Fibroblast of mammary gland (primary cell): ENCODE measurements around the gene SNPH.

Source experiments
- DNase-seq: peaks from one replicate; pipeline ENCODE4 v3.0.0-alpha.2; 2010; ENCODE audit warnings: low read depth
- H3K4me3 ChIP-seq: 2 replicates; pipeline ENCODE4 v1.5.1; 2011; ENCODE audit warnings: low read depth, mild to moderate bottlenecking, low read length, moderate library complexity; ENCODE audit not compliant: control insufficient read depth
- TF ChIP-seq, protein P1 (sequence below): conservative IDR thresholded peaks from 2 replicates; pipeline ENCODE4 v1.5.1; 2011; ENCODE audit warnings: low read depth, low read length, inconsistent platforms; ENCODE audit not compliant: control insufficient read depth, insufficient read depth

Gene SNPH

DNA sequence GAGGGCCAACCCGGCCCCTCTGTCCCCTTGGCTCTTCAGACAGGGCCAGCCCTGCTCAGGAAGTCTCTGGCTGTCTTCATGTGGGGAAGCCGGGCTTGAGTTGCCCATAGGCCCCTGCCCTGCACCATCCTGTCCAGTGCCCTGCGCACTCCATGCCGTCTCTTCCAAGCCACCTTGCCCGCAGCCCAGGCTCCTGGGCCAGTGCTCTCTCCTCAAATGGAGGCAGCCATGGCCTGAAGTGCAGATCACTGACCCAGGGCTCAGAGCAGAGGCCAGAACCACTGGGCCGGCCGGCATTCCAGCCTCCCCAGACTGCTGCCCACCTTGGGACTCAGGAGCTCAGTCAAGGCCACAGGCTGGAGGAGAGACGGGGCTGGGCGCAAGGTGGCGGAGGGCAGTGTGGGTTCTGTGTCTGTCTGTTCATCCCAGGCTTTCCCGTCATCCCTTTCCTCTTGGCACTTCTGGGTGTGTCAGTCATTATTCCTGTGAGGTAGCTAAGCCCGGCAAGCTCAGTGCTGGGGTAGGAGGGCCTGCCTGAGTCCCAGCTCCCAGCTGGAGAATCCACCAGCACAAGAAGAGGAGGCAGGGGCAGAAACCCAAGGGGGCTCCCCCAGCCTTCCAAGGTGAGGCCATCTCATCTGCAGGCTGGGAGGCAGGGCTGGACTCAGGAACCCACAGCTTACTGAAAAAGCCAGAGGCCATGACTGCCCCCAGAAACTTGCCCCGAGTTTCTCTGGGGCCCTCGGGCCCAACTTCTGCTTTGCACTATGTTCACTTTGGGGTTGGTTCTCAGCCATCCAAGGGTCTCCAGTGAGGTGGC, 40.4 kb downstream of the SNPH start:
- no peak for DNase-seq

DNA sequence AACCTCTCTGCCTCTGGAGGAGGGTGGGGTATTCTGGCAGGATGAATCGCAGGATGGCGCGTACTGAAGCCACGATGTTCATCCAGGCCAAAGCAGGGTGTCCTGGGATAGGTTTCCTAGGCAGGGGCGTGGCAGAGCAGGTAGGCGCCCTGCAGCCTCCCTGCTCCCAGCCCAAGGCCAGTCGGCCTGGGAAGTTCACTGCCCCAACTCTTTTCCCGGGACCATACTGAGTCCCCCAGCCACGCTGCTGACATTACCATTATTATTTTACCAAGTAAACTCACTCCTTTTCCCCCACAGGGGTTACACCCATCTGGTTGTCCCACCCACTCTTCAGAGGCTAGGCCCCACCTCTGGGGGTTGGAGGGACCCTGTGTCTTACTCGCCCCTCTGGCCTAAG, 41.1 kb downstream of the SNPH start:
- TF ChIP-seq, protein P1, sequence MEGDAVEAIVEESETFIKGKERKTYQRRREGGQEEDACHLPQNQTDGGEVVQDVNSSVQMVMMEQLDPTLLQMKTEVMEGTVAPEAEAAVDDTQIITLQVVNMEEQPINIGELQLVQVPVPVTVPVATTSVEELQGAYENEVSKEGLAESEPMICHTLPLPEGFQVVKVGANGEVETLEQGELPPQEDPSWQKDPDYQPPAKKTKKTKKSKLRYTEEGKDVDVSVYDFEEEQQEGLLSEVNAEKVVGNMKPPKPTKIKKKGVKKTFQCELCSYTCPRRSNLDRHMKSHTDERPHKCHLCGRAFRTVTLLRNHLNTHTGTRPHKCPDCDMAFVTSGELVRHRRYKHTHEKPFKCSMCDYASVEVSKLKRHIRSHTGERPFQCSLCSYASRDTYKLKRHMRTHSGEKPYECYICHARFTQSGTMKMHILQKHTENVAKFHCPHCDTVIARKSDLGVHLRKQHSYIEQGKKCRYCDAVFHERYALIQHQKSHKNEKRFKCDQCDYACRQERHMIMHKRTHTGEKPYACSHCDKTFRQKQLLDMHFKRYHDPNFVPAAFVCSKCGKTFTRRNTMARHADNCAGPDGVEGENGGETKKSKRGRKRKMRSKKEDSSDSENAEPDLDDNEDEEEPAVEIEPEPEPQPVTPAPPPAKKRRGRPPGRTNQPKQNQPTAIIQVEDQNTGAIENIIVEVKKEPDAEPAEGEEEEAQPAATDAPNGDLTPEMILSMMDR = no peak
- no peak overlapping the region for H3K4me3 ChIP-seq
- DNase-seq = no peak

More for the DNA sequence above, 40.4 kb downstream of the SNPH start:
- no peak overlapping the region for H3K4me3 ChIP-seq
- TF ChIP-seq, protein P1 = no peak

DNA sequence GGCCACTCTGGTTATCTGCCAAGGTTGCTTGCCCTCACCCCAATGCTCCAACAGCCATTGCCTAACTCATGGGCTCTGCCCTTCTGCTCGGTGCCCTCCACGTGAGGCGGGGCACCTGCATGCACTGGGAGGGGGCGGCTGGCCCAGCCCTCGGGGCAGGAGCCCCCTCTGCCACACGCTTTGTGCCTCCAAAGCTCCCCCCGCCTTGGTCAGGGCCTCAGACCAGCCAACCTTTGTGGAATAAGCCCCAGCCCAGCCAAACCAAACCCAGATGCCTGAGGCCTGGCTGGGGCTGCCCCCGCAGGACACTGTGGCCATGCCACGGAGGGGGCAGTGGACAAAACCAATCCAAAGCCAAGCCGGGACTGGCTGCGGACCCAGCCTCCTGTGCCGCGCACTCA, 41.5 kb downstream of the SNPH start:
- no peak for DNase-seq
- TF ChIP-seq, protein P1 = no peak
- no peak overlapping the region for H3K4me3 ChIP-seq

DNA sequence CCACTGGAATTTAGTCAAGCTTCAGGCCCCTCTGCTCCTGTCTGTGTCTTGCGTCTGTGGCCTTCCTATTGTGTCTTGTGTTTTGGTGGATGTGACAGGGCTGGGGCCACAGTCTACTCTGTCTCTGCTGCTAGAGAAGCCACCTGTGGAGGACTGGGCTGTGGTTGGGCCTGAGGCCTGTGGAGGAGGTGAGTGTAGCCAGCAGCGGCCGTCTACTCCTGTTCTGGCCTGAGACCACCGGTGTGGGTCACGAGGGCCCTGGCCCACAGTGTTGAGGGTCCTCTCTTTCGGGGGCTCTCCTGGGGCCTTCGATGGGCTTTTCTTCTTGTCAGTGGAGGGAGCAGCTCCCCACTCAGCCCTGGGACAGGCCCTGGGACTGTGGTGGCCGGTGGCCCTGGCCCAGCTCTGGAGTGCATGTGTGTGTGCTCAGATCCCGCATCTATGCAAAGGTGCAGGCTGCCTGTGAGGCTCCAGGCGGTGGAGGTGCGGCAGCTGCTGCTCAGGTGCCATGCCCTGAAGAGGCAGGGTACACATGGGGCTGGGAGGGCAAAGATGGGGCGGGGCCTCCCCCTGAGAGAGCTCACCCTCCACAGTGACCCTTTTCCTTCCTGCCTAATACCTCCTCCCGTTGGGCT, 42.1 kb downstream of the SNPH start:
- TF ChIP-seq, protein P1 = no peak
- DNase-seq = no peak

DNA sequence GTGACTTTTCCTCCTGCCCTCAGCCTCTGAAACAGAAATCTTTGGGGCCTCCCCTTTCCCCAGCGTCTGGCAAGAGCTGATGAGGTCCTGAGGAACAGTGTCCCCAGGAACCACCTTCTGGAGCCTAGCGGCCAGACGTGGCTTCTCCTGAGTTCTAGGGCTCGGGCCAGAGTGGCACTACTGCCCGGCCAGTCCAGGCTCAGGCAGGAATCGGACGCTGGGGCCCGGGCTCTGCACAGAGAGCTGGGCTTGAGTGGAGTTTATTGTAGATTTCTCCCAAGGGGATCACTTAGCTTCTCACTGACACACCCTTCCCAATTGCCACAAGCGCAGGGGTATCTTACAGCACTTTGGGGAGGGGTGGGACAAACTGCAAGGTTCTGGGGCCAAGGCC, 42.6 kb downstream of the SNPH start:
- TF ChIP-seq, protein P1 = no peak
- H3K4me3 ChIP-seq = no peak overlapping the region
- DNase-seq = no peak

More for the DNA sequence above, 42.1 kb downstream of the SNPH start:
- H3K4me3 ChIP-seq = no peak overlapping the region

DNA sequence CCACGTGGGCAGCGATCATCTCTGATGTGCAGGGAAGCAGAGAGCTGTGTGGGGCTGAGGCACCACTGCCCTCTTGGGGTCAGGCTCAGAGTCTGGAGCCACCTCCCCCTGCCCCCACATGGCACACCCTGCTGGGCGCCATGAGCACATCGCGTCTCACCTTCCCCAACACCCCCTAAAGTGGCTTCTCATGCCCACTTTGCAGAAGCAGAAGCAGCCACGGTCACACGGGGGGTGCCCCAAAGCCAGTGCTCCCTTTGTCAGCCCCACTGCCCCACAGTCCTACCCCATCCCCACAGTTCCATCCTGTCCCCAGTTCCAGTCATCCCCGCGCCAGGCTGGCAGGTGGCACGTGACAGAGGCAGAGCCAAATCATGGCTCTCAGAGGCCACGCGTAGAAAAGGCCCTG, 43.3 kb downstream of the SNPH start:
- TF ChIP-seq, protein P1 = no peak
- DNase-seq = no peak
- no peak overlapping the region for H3K4me3 ChIP-seq

DNA sequence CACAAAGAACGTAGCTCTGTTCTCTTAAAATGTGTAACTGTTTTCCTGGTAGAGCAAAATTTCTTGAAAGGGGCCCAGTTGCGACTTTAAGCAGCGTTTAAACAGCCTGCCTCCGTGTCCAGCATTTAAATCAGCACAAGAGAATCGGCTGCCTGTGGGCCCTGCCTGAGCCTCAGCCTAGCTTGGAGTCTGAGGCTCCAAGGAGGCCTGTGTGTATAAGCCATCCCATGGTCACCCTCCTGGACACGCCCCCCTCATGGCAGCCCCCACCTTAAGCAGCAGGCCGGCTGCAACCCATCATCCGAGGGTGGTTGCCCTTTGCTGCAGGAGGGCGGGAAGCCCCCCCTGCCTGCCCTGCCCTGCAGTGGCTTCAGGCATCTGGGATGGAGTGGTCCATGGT, 44.0 kb downstream of the SNPH start:
- no peak overlapping the region for H3K4me3 ChIP-seq
- TF ChIP-seq, protein P1 = no peak
- DNase-seq = no peak
